Motor neuron (in vitro differentiated cells): Measurements from ENCODE around the gene UBL3. TPM values are rescaled to one million over a fixed set of nuclear protein-coding genes. Genes with fewer than 3 reads are reported as not detected.

Experiments
- ATAC-seq, 8 experiments: fragments of 200-7000 bp; cut with Tn5 transposase; replicated peaks in 6 of 8; 2 replicates each; pipeline ENCODE4 v1.8.0; 2021; ENCODE audit warnings: mild to moderate bottlenecking in 8 of 8, moderate library complexity in 8 of 8
- H3K27ac ChIP-seq, 2 donors: fragments of 250-450 bp; sonication (Bioruptor Pico); 2 replicates each; pipeline ENCODE4 v1.9.0; 2021; ENCODE audit warnings: antibody characterized with exemption in 2 of 2, mild to moderate bottlenecking in 2 of 2, moderate library complexity in 1 of 2
- H3K4me1 ChIP-seq, 2 donors: fragments of 250-450 bp; sonication (Bioruptor Pico); replicated peaks in 1 of 2; 2 replicates each; pipeline ENCODE4 v1.6.1; 2021; ENCODE audit warnings: antibody characterized with exemption in 2 of 2, mild to moderate bottlenecking in 2 of 2, moderate library complexity in 1 of 2
- H3K4me3 ChIP-seq, 5 donors: fragments of 250-450 bp; sonication (Bioruptor Pico); 2 replicates each; pipeline ENCODE4 v1.9.0; 2021; ENCODE audit warnings: antibody characterized with exemption in 5 of 5, mild to moderate bottlenecking in 5 of 5, moderate library complexity in 4 of 5
- WGBS, 10 experiments: fragments of 450-650 bp; shearing (Covaris generic); methylation state at CpG; one replicate each; pipeline ENCODE4 v1.0.0; 2022; 5-methylcytosine and 5-hydroxymethylcytosine counted together
- in situ Hi-C, 9 experiments: fragments of 400-800 bp; cut with MboI; loops; one replicate each; pipeline ENCODE4 v1.15.0; 2021; ENCODE audit warnings: low sequenced_read_pairs in 9 of 9, low pct_unique_long_range_greater_than_20kb in 2 of 9; ENCODE audit not compliant: unreplicated experiment in 9 of 9
- total RNA-seq, 8 experiments: library from RNA; unstranded; fragments of 300-600 nt; gene quantifications; 2 replicates each; pipeline versions ENCODE4 v1.2.3 to v1.2.4, GENCODE V29; 2022

UBL3 gene
- total RNA-seq, 8 experiments from 2014 or later = 11.6 to 39.0 (median 23.2) TPM

- WGBS, 10 experiments = 0 to 100% (median 40%) methylated on average over 1 of the region's 1 CpG; no CpG with 5 or more reads in 5 of the 10 experiments
- no peak for ATAC-seq
- Histone ChIP-seq H3K4me3 (no peak overlapping the region), H3K4me1 (peaks cover 21 to 24% of the 10 kb centered on the region in 2 donors), H3K27ac (no peak overlapping the region)
- in situ Hi-C loops = no loop called here
Observed at GRCh38 chr13:29882076-29882475, 31.7 kb upstream of the UBL3 start.

DNA sequence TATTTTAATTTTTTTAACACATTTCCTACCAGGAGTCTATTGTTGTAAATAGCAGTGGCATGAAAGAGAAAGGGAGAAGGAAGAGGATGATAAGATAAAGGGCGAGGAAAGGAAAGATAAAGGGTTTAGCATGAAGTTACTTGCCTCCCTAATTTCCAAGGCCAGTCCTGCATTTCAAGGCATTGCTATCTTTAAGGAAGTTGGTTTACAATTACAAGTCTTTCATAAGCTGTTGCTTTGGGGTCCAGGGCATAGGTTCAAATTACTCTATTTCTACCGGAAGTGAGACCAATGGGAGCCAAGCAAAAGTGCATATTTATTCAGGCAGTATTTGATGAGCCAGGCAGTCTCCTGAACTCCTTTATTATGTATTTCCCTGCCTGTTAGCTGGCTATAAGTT, 27.7 kb upstream of the UBL3 start:
- in situ Hi-C loops = no loop called here
- Histone ChIP-seq H3K27ac (no peak overlapping the region), H3K4me1 (peaks cover 0 to 4% of the 10 kb centered on the region in 2 donors), H3K4me3 (no peak overlapping the region)
- 20 to 100% (median 68%) methylated on average over 1 to 2 of the region's 2 CpGs; no CpG with 5 or more reads in 2 of the 10 experiments for WGBS, 10 experiments
- no peak for ATAC-seq

- WGBS, 10 experiments = 69 to 90% (median 74%) methylated on average over 2 to 6 of the region's 6 CpGs; no CpG with 5 or more reads in 4 of the 10 experiments
- in situ Hi-C loops = no loop called here
- H3K4me1 ChIP-seq = peaks cover 0 to 4% of the 10 kb centered on the region in 2 donors
- no peak overlapping the region for H3K27ac ChIP-seq
- peak in 2 of 8 experiments; percentile 31 to 76 for ATAC-seq
- no peak overlapping the region for H3K4me3 ChIP-seq
Observed at GRCh38 chr13:29877456-29878078, 27.1 kb upstream of the UBL3 start.

DNA sequence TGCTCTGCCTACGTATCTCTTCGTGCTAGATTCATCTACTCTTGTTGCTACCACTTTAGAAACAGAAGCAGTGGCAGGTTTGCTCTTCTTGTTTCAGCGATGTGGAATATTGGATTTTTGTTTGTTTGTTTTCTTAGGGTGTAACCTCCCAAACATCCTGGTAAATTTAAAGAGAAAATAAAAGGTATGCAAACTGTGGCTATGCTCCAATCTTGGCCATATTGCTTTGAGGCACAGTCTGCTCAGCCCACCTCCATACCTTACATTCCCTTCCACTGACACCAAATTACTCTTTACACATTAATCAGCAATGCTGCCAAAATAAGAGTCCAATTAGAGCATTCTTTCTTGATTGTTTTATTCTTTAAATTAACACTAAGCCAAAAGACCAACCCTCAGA, 25.2 kb upstream of the UBL3 start:
- in situ Hi-C loops = no loop called here
- WGBS, 10 experiments = 50 to 100% (median 77%) methylated on average over 1 to 3 of the region's 3 CpGs; no CpG with 5 or more reads in 2 of the 10 experiments
- H3K4me3 ChIP-seq = no peak overlapping the region
- no peak overlapping the region for H3K27ac ChIP-seq
- ATAC-seq = no peak
- peaks cover 0 to 4% of the 10 kb centered on the region in 2 donors for H3K4me1 ChIP-seq

DNA sequence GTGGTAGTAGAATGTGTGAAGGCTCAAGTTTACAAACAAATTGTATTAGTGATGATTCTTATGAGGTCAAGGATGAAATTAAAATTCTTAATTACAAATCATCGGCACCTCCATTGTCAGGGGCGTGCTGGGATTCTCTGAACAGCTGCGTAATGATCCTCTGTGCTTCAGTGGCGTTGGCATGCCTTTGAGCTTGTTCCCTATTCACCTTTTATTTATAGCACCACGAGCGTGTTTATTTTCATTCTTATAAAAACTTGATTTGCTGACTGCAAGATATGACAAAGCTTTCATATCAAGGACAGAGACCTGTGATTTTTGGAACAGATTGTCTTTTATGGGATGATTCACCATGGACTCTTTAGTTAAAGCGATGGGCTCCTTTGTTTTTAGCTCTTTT, 18.2 kb upstream of the UBL3 start:
- 75 to 96% (median 85%) methylated on average over 2 to 7 of the region's 7 CpGs; no CpG with 5 or more reads in 1 of the 10 experiments for WGBS, 10 experiments
- in situ Hi-C loops = no loop called here
- Histone ChIP-seq H3K4me1 (no peaks in the 10 kb centered on the region), H3K27ac (no peak overlapping the region), H3K4me3 (no peak overlapping the region)
- no peak for ATAC-seq

- ATAC-seq = no peak
- in situ Hi-C loops = no loop called here
Observed at GRCh38 chr13:29865934-29866333, 15.5 kb upstream of the UBL3 start.

DNA sequence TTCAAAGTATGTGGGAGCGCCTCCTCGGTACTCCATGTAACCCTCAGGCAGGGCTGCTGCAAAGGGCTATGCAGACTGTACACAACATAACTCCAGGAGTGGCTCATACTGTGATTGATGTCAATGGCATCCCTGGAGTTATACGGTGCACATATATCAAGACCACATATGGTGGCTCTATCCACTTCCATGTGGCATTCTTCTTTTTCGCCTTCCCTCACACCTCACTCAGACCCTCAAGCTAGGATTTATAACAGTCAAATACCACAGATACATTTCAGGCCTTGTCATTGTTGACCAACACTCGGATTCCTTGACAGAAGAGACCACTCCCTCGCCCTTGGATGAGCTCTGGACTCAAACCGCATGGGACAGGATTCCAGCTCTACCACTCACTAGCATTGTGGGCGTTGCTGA, 11.3 kb upstream of the UBL3 start:
- Histone ChIP-seq H3K4me3 (no peak overlapping the region), H3K4me1 (no peaks in the 10 kb centered on the region), H3K27ac (no peak overlapping the region)
- ATAC-seq = peak in 3 of 8 experiments; percentile 36 to 92 (median 84)
- whole genome bisulfite sequencing, 10 experiments = 0 to 92% (median 85%) methylated on average over 1 to 6 of the region's 8 CpGs; no CpG with 5 or more reads in 2 of the 10 experiments
- in situ Hi-C loops = no loop called here

More at GRCh38 chr13:29865934-29866333, 15.5 kb upstream of the UBL3 start:
- Histone ChIP-seq H3K4me3 (no peak overlapping the region), H3K4me1 (no peaks in the 10 kb centered on the region), H3K27ac (no peak overlapping the region)
- 17 to 100% (median 77%) methylated on average over 1 to 6 of the region's 6 CpGs; no CpG with 5 or more reads in 2 of the 10 experiments for WGBS, 10 experiments

- 13 to 100% (median 63%) methylated on average over 1 to 4 of the region's 4 CpGs; no CpG with 5 or more reads in 4 of the 10 experiments for WGBS, 10 experiments
- no peak overlapping the region for H3K27ac ChIP-seq
Observed at GRCh38 chr13:29859971-29860370, 9.6 kb upstream of the UBL3 start.

GRCh38 chr13:29858667-29859066, 8.2 kb upstream of the UBL3 start:
- WGBS, 10 experiments = 0 to 100% (median 81%) methylated on average over 1 to 4 of the region's 4 CpGs
- H3K27ac ChIP-seq = no peak overlapping the region
- no peak for ATAC-seq
- in situ Hi-C loops = no loop called here
- H3K4me3 ChIP-seq = no peak overlapping the region
- no peaks in the 10 kb centered on the region for H3K4me1 ChIP-seq

More at GRCh38 chr13:29859971-29860370, 9.6 kb upstream of the UBL3 start:
- Histone ChIP-seq H3K4me3 (no peak overlapping the region), H3K4me1 (no peaks in the 10 kb centered on the region)
- ATAC-seq = peak in 1 of 8 experiments; percentile 70
- in situ Hi-C loops = no loop called here

DNA sequence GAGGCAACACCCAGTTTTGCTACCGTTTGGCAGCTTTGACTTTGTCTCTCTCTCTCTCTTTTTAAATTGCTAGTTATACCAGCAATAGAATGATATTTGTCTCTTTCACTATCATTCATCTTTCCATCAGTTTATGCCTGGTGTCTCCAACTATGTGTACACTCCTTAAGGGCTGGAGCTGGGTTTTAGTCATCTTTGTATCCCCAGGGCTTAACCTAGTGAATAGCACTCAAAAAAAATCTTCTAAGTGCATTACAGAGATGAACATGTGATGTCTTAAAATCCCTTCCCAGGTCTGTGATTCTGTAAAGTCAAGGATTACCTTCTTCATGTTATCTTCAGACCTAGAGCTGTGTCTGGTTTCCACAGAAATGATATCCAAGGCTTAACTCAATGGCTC, 7.8 kb upstream of the UBL3 start:
- Histone ChIP-seq H3K4me1 (no peaks in the 10 kb centered on the region), H3K4me3 (no peak overlapping the region), H3K27ac (no peak overlapping the region)
- no peak for ATAC-seq
- in situ Hi-C loops = no loop called here
- WGBS, 10 experiments = 0 to 83% (median 71%) methylated on average over 1 of the region's 1 CpG; no CpG with 5 or more reads in 3 of the 10 experiments

DNA sequence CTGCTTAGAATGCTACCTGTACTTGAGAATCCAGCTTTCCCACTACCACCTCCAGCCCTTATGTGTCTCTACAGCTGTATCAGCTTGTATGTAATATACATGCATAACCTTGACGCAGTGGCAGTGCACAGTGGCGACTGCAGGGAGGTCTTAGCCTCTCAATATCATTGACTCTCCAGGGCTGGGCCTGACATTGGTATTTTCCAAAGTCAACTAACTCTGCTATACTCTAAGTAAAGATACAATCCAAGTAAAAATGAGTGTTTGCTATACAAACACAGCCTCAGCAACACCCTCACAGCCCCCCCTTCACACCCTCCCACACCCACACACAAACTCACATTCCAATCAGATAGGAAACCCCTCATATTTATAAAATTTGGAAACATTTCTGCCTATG, 6.7 kb upstream of the UBL3 start:
- H3K27ac ChIP-seq = no peak overlapping the region
- WGBS, 10 experiments = 93 to 100% (median 100%) methylated on average over 1 to 2 of the region's 2 CpGs; no CpG with 5 or more reads in 4 of the 10 experiments
- H3K4me3 ChIP-seq = no peak overlapping the region
- in situ Hi-C loops = no loop called here
- H3K4me1 ChIP-seq = no peaks in the 10 kb centered on the region
- peak in 1 of 8 experiments; percentile 94 for ATAC-seq

GRCh38 chr13:29856426-29856825, 6.0 kb upstream of the UBL3 start:
- in situ Hi-C loops = no loop called here
- Histone ChIP-seq H3K27ac (no peak overlapping the region), H3K4me1 (no peaks in the 10 kb centered on the region), H3K4me3 (no peak overlapping the region)
- WGBS, 10 experiments = 67 to 100% (median 100%) methylated on average over 1 to 2 of the region's 2 CpGs; no CpG with 5 or more reads in 1 of the 10 experiments
- no peak for ATAC-seq

DNA sequence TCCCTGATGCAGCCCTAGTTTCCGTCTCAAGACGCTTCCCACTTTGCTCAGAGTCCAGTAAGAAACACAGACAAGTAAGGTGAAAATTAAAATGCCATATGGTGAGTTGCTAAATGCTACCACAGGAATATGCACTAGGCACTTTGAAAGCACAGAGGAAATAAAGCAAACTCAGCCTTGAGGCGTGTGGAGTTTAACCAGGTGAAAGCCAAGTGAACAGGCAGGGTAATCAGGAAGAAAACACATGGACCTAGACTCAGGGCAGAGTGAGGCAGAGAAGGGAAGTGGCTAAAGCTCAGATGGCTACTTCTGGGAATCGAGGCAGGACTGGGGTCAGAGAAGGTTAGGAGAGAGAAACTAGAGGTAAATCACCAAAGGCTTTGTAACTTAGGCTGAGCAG, 5.4 kb upstream of the UBL3 start:
- Histone ChIP-seq H3K4me1 (no peaks in the 10 kb centered on the region), H3K27ac (no peak overlapping the region), H3K4me3 (no peak overlapping the region)
- ATAC-seq = no peak
- in situ Hi-C loops = no loop called here
- WGBS, 10 experiments = 20 to 92% (median 60%) methylated on average over 1 to 4 of the region's 4 CpGs; no CpG with 5 or more reads in 1 of the 10 experiments

- 75 to 100% (median 94%) methylated on average over 1 to 4 of the region's 4 CpGs; no CpG with 5 or more reads in 1 of the 10 experiments for WGBS, 10 experiments
- Histone ChIP-seq H3K4me1 (no peaks in the 10 kb centered on the region), H3K4me3 (no peak overlapping the region), H3K27ac (no peak overlapping the region)
- in situ Hi-C loops = no loop called here
- ATAC-seq = no peak
Observed at GRCh38 chr13:29855009-29855408, 4.6 kb upstream of the UBL3 start.
